Parathyroid adenoma (tissue), 2 donors: ENCODE measurements around the gene MAD1L1.

Source experiments
- H2AFZ ChIP-seq: fragments of 300-600 bp; sonication (generic); one replicate; pipeline ENCODE4 v1.7.0; 2017; ENCODE audit warnings: antibody characterized with exemption, mild to moderate bottlenecking
- H3K27ac ChIP-seq: fragments of 300-600 bp; sonication (generic); one replicate; pipeline ENCODE4 v1.7.0; 2017
- H3K27me3 ChIP-seq: fragments of 300-600 bp; sonication (generic); one replicate; pipeline ENCODE4 v1.7.0; 2017; ENCODE audit warnings: low read length; ENCODE audit not compliant: control insufficient read depth, insufficient read depth
- H3K36me3 ChIP-seq: fragments of 300-600 bp; sonication (generic); one replicate; pipeline ENCODE4 v1.7.0; 2017; ENCODE audit warnings: low read length; ENCODE audit not compliant: control insufficient read depth, insufficient read depth
- H3K4me1 ChIP-seq: fragments of 300-600 bp; sonication (generic); one replicate; pipeline ENCODE4 v1.7.0; 2017; ENCODE audit warnings: control low read depth
- H3K4me2 ChIP-seq: fragments of 300-600 bp; sonication (generic); one replicate; pipeline ENCODE4 v1.7.0; 2017; ENCODE audit warnings: low read length
- H3K4me3 ChIP-seq: fragments of 300-600 bp; sonication (generic); one replicate; pipeline ENCODE4 v1.7.0; 2017; ENCODE audit warnings: low read depth, low read length
- H3K79me2 ChIP-seq: fragments of 300-600 bp; sonication (generic); one replicate; pipeline ENCODE4 v1.7.0; 2017; ENCODE audit warnings: control low read depth
- H3K9ac ChIP-seq: fragments of 300-600 bp; sonication (generic); one replicate; pipeline ENCODE4 v1.7.0; 2017; ENCODE audit warnings: mild to moderate bottlenecking
- H3K9me3 ChIP-seq: fragments of 300-600 bp; sonication (generic); one replicate; pipeline ENCODE4 v1.7.0; 2017; ENCODE audit warnings: low read length; ENCODE audit not compliant: control insufficient read depth
- CTCF ChIP-seq: fragments of 300-600 bp; sonication (generic); IDR thresholded peaks from one replicate; pipeline ENCODE4 v1.7.0; 2017; ENCODE audit warnings: antibody characterized with exemption, mild to moderate bottlenecking
- donor health status: primary hyperparathyroidism.

MAD1L1 gene

GRCh38 chr7:1961701-1962276, 271.0 kb downstream of the MAD1L1 start:
- TF ChIP-seq CTCF = no peak
- Histone ChIP-seq H3K27me3 (no peaks in the 10 kb centered on the region), H3K9me3 (no peaks in the 10 kb centered on the region), H3K4me1 (no peaks in the 10 kb centered on the region), H3K27ac (no peak overlapping the region), H3K79me2 (no peaks in the 10 kb centered on the region), H2AFZ (no peak overlapping the region), H3K4me3 (no peak overlapping the region), H3K36me3 (no peaks in the 10 kb centered on the region), H3K9ac (no peak overlapping the region), H3K4me2 (no peak overlapping the region)

GRCh38 chr7:1959305-1959704, 273.4 kb downstream of the MAD1L1 start:
- Histone ChIP-seq H2AFZ (no peak overlapping the region), H3K27ac (no peak overlapping the region), H3K4me1 (no peaks in the 10 kb centered on the region), H3K4me3 (no peak overlapping the region), H3K79me2 (no peaks in the 10 kb centered on the region), H3K27me3 (no peaks in the 10 kb centered on the region), H3K4me2 (no peak overlapping the region), H3K9ac (no peak overlapping the region), H3K36me3 (no peaks in the 10 kb centered on the region), H3K9me3 (no peaks in the 10 kb centered on the region)
- no peak for TF ChIP-seq CTCF

- no peak for TF ChIP-seq CTCF
- Histone ChIP-seq H3K4me3 (no peak overlapping the region), H3K27me3 (no peaks in the 10 kb centered on the region), H3K36me3 (no peaks in the 10 kb centered on the region), H3K79me2 (no peaks in the 10 kb centered on the region), H3K9me3 (no peaks in the 10 kb centered on the region), H2AFZ (no peak overlapping the region), H3K9ac (no peak overlapping the region), H3K4me2 (no peak overlapping the region), H3K27ac (no peak overlapping the region), H3K4me1 (no peaks in the 10 kb centered on the region)
Measured at GRCh38 chr7:1957471-1958225, 275.1 kb downstream of the MAD1L1 start.

GRCh38 chr7:1956611-1957470, 275.9 kb downstream of the MAD1L1 start:
- Histone ChIP-seq H2AFZ (no peak overlapping the region), H3K79me2 (no peaks in the 10 kb centered on the region)

More at GRCh38 chr7:1956611-1957470, 275.9 kb downstream of the MAD1L1 start:
- no peaks in the 10 kb centered on the region for H3K9me3 ChIP-seq
- TF ChIP-seq CTCF = no peak
- no peak overlapping the region for H3K4me2 ChIP-seq
- no peak overlapping the region for H3K4me3 ChIP-seq
- no peaks in the 10 kb centered on the region for H3K36me3 ChIP-seq
- no peak overlapping the region for H3K9ac ChIP-seq
- no peaks in the 10 kb centered on the region for H3K4me1 ChIP-seq
- no peak overlapping the region for H3K27ac ChIP-seq
- H3K27me3 ChIP-seq = no peaks in the 10 kb centered on the region
